Measurements from ENCODE around the gene PDZD2.

The PDZD2 gene

DNA sequence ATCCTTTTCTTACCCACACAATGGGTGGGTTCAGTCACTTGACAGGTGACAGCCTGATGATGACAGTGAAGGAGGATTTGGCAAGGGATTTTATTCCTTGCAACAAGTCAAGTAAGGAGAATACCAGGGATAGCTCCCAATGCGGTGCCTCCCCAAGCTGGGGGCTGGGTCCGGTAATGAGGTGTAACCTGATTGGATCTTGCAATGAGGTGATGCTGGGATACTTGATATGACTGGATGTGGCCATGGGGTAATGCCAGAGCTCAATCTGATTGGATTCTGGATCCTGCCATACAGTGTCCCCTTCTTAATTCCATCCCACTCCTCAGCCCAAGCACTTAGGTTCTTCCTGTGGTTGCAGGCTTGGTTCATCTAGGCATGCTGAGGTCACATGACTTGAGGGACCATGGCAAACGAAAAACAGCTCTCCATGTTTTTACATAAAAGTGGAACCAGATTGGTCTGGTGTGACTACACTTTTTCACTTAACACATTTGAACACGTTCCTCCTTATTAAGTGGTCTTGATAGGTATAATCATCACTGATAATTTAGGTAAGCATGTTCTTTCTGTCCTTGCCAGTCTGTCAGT lies 181.1 kb downstream of the PDZD2 start:
- Histone ChIP-seq H3K4me1 (ENCODE audit: insufficient read depth, low read length) (no peaks in the 10 kb centered on the region), H4K20me1 (ENCODE audit: insufficient read depth, low read length) (no peaks in the 10 kb centered on the region), H3K9ac (ENCODE audit: low read depth, low read length) (no peak overlapping the region), H3K4me2 (ENCODE audit: insufficient read depth, low read length) (no peak overlapping the region), H3K79me2 (ENCODE audit: insufficient read depth, low read length) (no peaks in the 10 kb centered on the region), H3K4me3 (ENCODE audit: low read depth in 1 of 2, low read length in 2 of 2) (no peak overlapping the region), H3K27ac (ENCODE audit: low read length) (no peak overlapping the region), H2AFZ (ENCODE audit: low read depth, low read length) (no peak overlapping the region), H3K9me3 (ENCODE audit: insufficient read depth, low read length, severe bottlenecking) (no peaks in the 10 kb centered on the region), H3K36me3 (ENCODE audit: insufficient read depth, low read length) (no peaks in the 10 kb centered on the region), H3K27me3 (ENCODE audit: insufficient read depth, low read length, poor library complexity) (no peaks in the 10 kb centered on the region)
- ATAC-seq (ENCODE audit: insufficient read depth, low read depth), result no peak
- no peak for DNase-seq
- TF ChIP-seq EZH2 (IDR thresholded peaks at IDR 0.05; ENCODE audit: borderline replicate concordance, low read depth, low read length, severe bottlenecking), result no peak
- TF ChIP-seq, protein P1, sequence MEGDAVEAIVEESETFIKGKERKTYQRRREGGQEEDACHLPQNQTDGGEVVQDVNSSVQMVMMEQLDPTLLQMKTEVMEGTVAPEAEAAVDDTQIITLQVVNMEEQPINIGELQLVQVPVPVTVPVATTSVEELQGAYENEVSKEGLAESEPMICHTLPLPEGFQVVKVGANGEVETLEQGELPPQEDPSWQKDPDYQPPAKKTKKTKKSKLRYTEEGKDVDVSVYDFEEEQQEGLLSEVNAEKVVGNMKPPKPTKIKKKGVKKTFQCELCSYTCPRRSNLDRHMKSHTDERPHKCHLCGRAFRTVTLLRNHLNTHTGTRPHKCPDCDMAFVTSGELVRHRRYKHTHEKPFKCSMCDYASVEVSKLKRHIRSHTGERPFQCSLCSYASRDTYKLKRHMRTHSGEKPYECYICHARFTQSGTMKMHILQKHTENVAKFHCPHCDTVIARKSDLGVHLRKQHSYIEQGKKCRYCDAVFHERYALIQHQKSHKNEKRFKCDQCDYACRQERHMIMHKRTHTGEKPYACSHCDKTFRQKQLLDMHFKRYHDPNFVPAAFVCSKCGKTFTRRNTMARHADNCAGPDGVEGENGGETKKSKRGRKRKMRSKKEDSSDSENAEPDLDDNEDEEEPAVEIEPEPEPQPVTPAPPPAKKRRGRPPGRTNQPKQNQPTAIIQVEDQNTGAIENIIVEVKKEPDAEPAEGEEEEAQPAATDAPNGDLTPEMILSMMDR (IDR thresholded peaks at IDR 0.05; ENCODE audit: borderline replicate concordance, extremely low read depth, low read length, poor library complexity, severe bottlenecking), result no peak

DNA sequence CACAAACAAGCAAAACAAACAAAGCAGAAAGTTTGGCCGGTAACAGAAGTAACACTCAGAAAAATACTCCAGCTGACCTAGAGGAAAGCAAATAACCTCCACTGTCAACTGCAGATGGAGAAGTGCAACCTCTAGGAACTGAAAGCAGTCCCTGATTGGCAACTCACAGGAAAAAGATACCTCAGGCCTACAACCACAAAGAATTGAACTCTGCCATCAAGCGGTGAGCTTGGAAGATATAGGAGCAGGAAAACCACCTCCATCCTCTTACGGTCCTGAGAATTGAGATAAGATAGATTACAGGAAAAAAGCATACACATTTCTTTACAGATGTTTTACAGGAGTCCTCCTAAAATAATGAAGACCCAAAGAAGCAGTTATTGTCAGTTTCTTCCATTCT lies 184.5 kb downstream of the PDZD2 start:
- peaks cover 2% of the 10 kb centered on the region for H3K9me3 ChIP-seq (ENCODE audit: insufficient read depth, low read length, severe bottlenecking)
- H3K9ac ChIP-seq (ENCODE audit: low read depth, low read length), result no peak overlapping the region
- no peaks in the 10 kb centered on the region for H3K36me3 ChIP-seq (ENCODE audit: insufficient read depth, low read length)
- no peaks in the 10 kb centered on the region for H4K20me1 ChIP-seq (ENCODE audit: insufficient read depth, low read length)
- no peaks in the 10 kb centered on the region for H3K27me3 ChIP-seq (ENCODE audit: insufficient read depth, low read length, poor library complexity)
- H3K4me1 ChIP-seq (ENCODE audit: insufficient read depth, low read length), result no peaks in the 10 kb centered on the region
- H3K4me3 ChIP-seq (ENCODE audit: low read depth in 1 of 2, low read length in 2 of 2), result no peak overlapping the region
- TF ChIP-seq, protein P1 (IDR thresholded peaks at IDR 0.05; ENCODE audit: borderline replicate concordance, extremely low read depth, low read length, poor library complexity, severe bottlenecking), result no peak
- TF ChIP-seq EZH2 (IDR thresholded peaks at IDR 0.05; ENCODE audit: borderline replicate concordance, low read depth, low read length, severe bottlenecking), result no peak
- H3K79me2 ChIP-seq (ENCODE audit: insufficient read depth, low read length), result no peaks in the 10 kb centered on the region
- no peak overlapping the region for H3K4me2 ChIP-seq (ENCODE audit: insufficient read depth, low read length)
- DNase-seq (no peak), ATAC-seq (ENCODE audit: insufficient read depth, low read depth) (no peak)
- no peak overlapping the region for H3K27ac ChIP-seq (ENCODE audit: low read length)
- H2AFZ ChIP-seq (ENCODE audit: low read depth, low read length), result no peak overlapping the region

DNA sequence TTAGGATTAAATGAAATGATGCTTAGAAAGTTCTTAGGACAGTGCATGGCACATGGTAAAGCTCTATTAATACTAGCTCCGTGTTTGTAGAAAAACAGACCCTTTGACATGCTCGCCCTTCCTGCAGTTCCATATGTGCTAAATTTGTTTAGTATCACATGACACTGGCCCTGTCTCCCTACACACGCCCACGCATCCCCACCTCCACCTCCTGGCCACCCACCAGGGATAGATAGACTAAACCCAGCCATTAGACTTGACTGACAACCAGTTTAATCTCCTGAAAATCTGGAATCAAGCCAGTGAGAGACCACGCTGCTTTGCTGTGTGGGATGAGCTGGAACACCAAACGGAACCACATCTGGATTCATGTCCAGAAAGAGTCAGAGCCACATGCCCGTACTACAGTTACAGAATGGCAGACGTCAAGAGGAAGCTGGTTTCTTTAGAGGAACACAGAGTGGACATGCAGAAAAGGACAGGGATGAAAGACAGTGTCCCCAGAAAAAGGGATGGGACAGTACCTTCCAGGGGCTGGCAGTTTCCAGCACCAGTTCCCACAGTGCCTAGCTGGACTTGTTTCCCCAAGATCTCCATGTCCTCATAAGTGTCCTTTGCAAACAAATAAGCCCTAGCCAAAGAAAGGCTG lies 186.1 kb downstream of the PDZD2 start:
- ATAC-seq (ENCODE audit: insufficient read depth, low read depth), result no peak
- no peaks in the 10 kb centered on the region for H3K79me2 ChIP-seq (ENCODE audit: insufficient read depth, low read length)
- no peak overlapping the region for H3K4me2 ChIP-seq (ENCODE audit: insufficient read depth, low read length)
- no peaks in the 10 kb centered on the region for H3K27me3 ChIP-seq (ENCODE audit: insufficient read depth, low read length, poor library complexity)
- no peak overlapping the region for H2AFZ ChIP-seq (ENCODE audit: low read depth, low read length)
- TF ChIP-seq, protein P1 (IDR thresholded peaks at IDR 0.05; ENCODE audit: borderline replicate concordance, extremely low read depth, low read length, poor library complexity, severe bottlenecking), result no peak
- no peak for TF ChIP-seq EZH2 (IDR thresholded peaks at IDR 0.05; ENCODE audit: borderline replicate concordance, low read depth, low read length, severe bottlenecking)
- peaks cover 7% of the 10 kb centered on the region for H3K9me3 ChIP-seq (ENCODE audit: insufficient read depth, low read length, severe bottlenecking)
- H3K4me1 ChIP-seq (ENCODE audit: insufficient read depth, low read length), result no peaks in the 10 kb centered on the region
- no peak overlapping the region for H3K4me3 ChIP-seq (ENCODE audit: low read depth in 1 of 2, low read length in 2 of 2)
- H3K36me3 ChIP-seq (ENCODE audit: insufficient read depth, low read length), result no peaks in the 10 kb centered on the region
- no peak overlapping the region for H3K9ac ChIP-seq (ENCODE audit: low read depth, low read length)
- DNase-seq, result no peak
- H4K20me1 ChIP-seq (ENCODE audit: insufficient read depth, low read length), result no peaks in the 10 kb centered on the region
- no peak overlapping the region for H3K27ac ChIP-seq (ENCODE audit: low read length)
